T-helper 22 cell (primary cell): ENCODE measurements around the gene SRSF4.
"Not testable (repeated sequence)": the region's sequence is repeated elsewhere in the genome, so short reads cannot be mapped to it uniquely, and the experiment has no call there.

Source experiments
- DNase-seq: peaks from one replicate; pipeline ENCODE4 v3.0.0-alpha.2; 2020; ENCODE audit warnings: low read depth

Gene SRSF4

GRCh38 chr1:29162476-29163138 lies 19.1 kb downstream of the SRSF4 start:
- no peak for DNase-seq

- no peak for DNase-seq
Observed at GRCh38 chr1:29162025-29162424, 19.7 kb downstream of the SRSF4 start.

DNA sequence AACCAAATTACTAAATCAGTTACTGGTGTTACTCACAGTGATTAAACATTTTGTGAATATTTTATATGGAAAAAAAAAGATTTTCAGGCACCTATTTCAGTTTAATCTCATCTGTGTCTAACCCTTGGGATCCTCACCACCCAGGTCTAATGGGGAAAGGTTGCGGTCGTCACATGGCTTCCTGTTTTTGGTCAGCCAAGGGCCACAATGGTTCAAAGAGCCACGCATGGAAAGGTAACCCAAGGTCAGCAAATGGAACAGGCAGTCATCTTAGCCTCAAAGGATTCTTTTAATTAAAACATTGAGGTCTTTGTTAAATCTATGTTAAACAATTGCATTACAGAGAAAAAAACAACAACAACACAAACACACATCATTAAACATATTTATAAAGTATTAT lies 21.9 kb downstream of the SRSF4 start:
- no peak for DNase-seq

GRCh38 chr1:29157269-29157601 lies 24.5 kb downstream of the SRSF4 start:
- DNase-seq: no peak

GRCh38 chr1:29156543-29157268 lies 25.0 kb downstream of the SRSF4 start:
- DNase-seq: no peak

DNA sequence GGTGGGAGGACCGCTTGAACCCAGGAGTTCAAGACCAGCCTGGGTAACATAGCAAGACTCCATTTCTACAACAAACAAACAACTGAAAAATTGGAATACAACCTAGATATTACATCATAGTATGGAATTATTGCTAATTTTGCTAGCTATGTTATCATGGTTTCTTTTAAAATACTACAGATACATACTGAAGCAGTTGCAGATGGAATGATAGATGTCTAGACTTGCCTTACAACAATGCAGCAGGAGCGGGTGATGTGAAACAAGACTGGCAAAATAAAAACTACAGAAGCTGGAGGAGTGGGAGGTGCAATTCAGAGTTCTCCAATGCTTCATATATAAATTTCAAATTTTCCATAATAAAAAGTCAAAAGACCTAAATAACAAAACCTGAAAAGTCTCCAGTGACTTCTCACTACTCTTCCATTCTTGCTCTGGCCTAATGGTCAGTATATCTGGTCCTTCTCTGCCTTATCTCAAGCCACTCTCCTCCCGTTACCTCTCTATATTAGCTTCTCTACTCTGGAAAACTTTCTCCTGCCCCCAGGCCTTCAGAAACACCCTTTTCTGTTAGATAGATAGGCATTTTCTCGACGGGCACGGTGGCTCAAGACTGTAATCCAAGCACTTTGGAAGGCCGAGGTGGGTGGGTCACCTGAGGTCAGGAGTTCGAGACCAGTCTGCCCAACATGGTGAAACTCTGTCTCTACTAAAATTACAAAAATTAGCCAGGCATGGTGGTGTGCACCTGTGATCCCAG lies 29.5 kb downstream of the SRSF4 start:
- DNase-seq: no peak

- DNase-seq: not testable (repeated sequence)
Observed at GRCh38 chr1:29150346-29150745, 31.4 kb downstream of the SRSF4 start.

DNA sequence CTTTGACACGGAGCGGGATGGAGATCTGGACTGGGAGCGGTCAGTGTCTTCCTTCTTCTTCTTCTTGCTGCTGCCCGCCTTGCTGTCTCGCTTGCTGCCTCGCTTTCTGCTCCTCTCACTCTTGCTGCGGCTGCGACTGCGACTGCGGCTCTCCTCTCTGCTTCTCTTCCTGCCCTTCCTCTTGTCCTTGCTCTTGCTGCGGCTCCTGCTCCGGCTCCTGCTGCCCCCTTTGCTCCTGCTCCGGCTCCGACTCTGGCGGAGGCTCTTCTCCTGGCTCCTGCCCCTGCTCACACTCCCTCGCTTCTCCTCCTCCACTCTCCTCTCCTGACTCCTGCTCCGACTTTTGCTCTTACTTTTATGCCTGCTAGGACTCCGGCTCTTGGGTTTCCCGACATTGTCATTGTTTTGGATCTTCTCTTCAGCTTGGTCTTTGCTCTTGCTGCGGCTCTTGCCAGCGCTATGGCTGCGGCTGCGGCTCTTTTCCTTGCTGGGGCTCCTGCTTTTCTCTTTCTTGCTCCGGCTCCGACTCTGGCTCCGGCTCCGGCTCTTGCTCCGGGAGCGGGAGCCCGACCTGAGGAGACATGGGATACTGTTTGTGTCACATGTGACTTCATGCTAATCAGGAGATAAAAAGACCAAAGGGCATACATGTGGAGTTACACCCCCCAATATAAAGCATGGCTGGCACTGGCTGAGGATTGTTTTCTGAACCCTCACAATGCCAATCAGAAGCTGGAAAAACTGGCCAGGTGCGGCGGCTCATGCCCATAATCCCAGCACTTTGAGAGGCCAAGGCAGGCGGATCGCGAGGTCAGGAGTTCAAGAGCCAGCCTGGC lies 32.8 kb downstream of the SRSF4 start:
- DNase-seq: no peak

GRCh38 chr1:29145739-29146437 lies 35.8 kb downstream of the SRSF4 start:
- no peak for DNase-seq

DNA sequence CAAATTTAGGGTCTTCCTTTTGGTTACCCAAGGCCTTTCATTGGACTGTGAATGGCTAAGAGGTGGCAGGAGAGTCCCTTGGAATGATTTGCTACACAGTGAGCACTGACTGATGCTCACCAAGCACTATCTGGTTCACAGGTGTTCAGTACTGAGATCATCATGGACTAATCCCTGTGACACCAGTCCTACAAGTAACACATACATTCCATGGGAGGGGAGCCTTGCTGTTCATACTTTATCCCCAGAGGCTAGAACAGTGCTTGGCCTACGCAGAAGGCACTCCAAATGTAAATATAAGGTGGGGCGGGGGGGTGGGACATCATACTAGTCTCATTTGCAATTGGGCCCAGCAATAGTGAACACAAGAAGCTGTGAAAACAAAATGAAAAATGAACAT lies 37.5 kb downstream of the SRSF4 start:
- no peak for DNase-seq

GRCh38 chr1:29142714-29143113 lies 39.0 kb downstream of the SRSF4 start:
- DNase-seq: no peak

DNA sequence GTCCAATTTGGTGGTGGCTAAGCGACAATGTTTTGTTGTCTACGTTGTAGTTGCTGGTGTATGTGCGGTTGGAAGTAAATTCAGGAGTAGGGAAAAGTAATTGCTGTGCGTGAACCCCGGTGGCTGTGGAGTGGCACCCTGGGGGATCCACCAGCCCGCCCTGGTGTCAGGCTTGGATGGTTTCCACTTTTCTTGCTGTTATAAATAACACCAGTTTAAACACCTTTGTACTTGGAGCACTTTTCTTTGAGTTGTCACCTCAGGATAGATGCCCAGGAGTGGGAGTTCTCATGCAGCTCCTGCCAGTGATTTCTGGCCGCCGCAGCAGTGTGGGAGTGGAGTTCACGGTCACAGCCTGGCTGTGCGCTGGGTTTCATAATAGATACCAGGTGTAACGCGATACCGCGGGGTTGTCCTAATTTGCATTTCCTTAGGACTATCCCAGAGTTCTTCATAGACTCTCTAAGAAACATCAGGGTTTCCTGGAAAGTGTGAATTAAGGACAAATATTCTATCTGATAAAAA lies 45.2 kb downstream of the SRSF4 start:
- DNase-seq: no peak

GRCh38 chr1:29134695-29135028 lies 47.0 kb downstream of the SRSF4 start:
- DNase-seq: no peak

DNA sequence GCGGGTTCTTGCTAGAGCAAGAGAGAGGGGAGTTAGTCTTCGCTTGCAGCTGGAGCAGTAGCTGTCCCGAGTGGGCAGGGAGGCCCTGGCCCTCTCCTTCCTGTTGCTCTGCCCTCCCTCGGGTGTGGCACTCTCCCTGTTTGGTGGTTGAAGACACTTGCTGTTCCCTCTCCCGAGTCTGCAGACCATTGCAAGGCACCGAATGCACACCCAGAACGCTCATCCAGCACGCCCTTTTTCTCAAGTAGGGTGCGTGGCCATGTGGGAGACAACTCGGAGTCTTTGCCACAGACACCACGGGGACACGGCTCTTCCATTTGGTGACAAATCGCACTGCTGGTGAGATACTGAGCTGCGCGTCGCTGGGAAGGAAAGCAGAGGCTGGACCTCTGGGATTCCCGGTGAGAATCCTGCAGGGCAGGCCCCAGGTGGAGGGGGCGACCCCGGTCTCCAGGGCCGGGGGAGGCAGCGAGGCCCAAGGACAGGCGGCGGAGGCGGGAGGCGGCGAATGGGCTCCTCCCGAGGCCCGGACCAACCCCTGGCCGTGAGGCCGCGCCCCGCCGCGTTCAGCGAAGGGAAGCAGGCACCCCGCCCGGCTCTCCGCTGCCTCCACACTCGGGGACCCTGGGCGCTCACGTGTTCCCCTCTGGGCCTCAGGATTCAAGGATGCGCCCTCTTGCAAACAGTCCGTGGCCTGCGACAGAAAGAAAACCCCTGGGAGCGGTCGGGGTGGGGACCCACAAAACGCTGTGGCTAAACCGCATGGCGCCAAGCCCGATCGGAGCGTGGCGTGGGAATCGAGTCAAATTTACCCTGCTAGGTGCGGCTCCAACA lies 47.6 kb downstream of the SRSF4 start:
- DNase-seq: no peak

- not testable (repeated sequence) for DNase-seq
Observed at GRCh38 chr1:29131056-29131455, 50.6 kb downstream of the SRSF4 start.

- no peak for DNase-seq
Observed at GRCh38 chr1:29129916-29130315, 51.8 kb downstream of the SRSF4 start.

- DNase-seq: no peak
Observed at GRCh38 chr1:29128739-29129138, 53.0 kb downstream of the SRSF4 start.

DNA sequence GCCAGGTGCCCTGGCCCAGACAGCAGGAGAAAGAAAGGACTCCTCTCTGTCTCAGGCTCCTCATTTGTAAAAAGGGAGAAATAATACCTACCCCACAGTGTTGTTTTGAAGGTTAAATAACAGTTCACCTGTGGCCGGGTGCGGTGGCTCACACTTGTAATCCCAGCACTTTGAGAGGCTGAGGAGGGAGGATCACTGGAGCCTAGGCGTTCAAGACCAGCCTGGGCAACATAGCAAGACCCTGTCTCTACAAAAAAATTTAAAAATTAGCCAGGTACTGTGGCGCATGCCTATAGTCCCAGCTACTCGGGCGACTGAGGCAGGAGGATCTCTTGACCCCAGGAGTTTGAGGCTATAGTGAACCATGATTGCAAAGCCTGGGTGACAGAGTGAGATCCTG lies 55.5 kb downstream of the SRSF4 start:
- DNase-seq: no peak

- no peak for DNase-seq
Observed at GRCh38 chr1:29125788-29126187, 55.9 kb downstream of the SRSF4 start.

- DNase-seq: no peak
Observed at GRCh38 chr1:29125237-29125641, 56.5 kb downstream of the SRSF4 start.
